Head of caudate nucleus (tissue), 42 donors: ENCODE results near the gene FAM174A.

Experiments
- DNase-seq, 42 donors: peaks; one replicate each; pipeline versions ENCODE4 v3.0.0 to v3.0.0-alpha.2; 2020 to 2021; ENCODE audit warnings: mixed read lengths in 7 of 42
- intact Hi-C: fragments of 100-400 bp; cut with DNase I; formaldehyde crosslinking; loops from one replicate; pipeline ENCODE4 v1.15.0; 2022

FAM174A gene

DNA sequence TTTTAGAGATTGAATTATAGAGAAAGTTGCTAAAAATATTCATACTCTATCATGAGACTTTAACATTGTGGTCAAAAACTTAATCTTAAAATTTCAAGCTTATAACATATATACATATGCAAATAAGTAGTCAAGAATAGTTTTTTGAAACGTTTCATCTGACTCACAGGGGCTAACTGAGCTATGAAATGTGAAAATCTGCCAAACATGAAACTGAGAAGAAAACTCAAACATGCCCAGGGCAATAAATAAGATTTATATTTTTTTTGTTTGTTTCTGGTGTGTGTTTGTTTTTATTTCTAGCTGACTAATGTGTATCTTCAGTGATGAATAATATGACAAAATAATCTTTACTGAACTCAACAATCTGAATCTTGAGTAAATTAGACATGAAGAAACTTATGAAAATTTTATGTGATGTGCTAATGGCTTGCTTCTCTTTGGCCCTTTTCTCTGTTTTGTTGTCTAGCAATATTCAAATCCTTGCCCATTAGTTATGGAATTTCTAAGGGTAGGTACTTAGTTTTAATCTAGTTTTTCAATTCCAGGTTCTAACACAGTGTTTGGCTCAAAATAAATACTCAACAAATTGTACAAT lies 99.9 kb downstream of the FAM174A start:
- DNase-seq, result no peak
- intact Hi-C loops, result no loop called here
